HEK293 (cell line): Measurements from ENCODE around the gene CSK.

ENCODE experiments used
- CTCF ChIA-PET: fragments of 350-600 bp; formaldehyde crosslinking; extraction: SDS; loops from one replicate; lab custom pipeline; 2021; ENCODE audit warnings: antibody characterized with exemption; lab: Yijun Ruan, JAX
- POLR2A ChIA-PET: fragments of 300-600 bp; formaldehyde crosslinking; extraction: SDS; loops from one replicate; lab custom pipeline; 2020; ENCODE audit warnings: antibody characterized with exemption, inconsistent platforms; lab: Yijun Ruan, JAX
- H3K27ac ChIP-seq: fragments of 200-500 bp; sonication (Bioruptor generic); 2 replicates; pipeline ENCODE4 v1.5.1; 2014; ENCODE audit warnings: low read depth, low read length, control low read depth, inconsistent platforms; ENCODE audit errors: extremely low read depth
- H3K36me3 ChIP-seq, 2 experiments: fragments of 200-500 bp in 1 of 2; sonication (Bioruptor generic) in 1 of 2; 1 replicate in 1 of 2; 2 replicates in 1 of 2; pipeline ENCODE4 v1.5.1; 2014 to 2017; ENCODE audit warnings: inconsistent platforms in 2 of 2, low read length in 2 of 2; ENCODE audit not compliant: control insufficient read depth in 2 of 2, insufficient read depth in 1 of 2
- H3K4me1 ChIP-seq: fragments of 200-500 bp; sonication (Bioruptor generic); 2 replicates; pipeline ENCODE4 v1.5.1; 2014; ENCODE audit warnings: mild to moderate bottlenecking, low read length, inconsistent platforms; ENCODE audit not compliant: control insufficient read depth, insufficient read depth
- H3K4me3 ChIP-seq: 2 replicates; pipeline ENCODE4 v1.5.1; 2011; ENCODE audit warnings: low read depth, mild to moderate bottlenecking, control low read depth, low read length, moderate library complexity
- H3K9me3 ChIP-seq: fragments of 200-500 bp; sonication (Bioruptor generic); 2 replicates; pipeline ENCODE4 v1.5.1; 2014; ENCODE audit warnings: low read depth, low read length, inconsistent platforms; ENCODE audit not compliant: control insufficient read depth, insufficient read depth
- GLI4 ChIP-seq: fragments of 450-650 bp; formaldehyde crosslinking; IDR thresholded peaks from 2 replicates; pipeline ENCODE4 v1.5.1; 2016; ENCODE audit warnings: missing biosample characterization, missing genetic modification characterization
- GLIS2 ChIP-seq: fragments of 450-650 bp; formaldehyde crosslinking; IDR thresholded peaks from 2 replicates; pipeline ENCODE4 v1.5.1; 2016; ENCODE audit warnings: missing biosample characterization, missing genetic modification characterization
- KLF7 ChIP-seq: fragments of 450-650 bp; formaldehyde crosslinking; IDR thresholded peaks from 2 replicates; pipeline ENCODE4 v1.5.1; 2016; ENCODE audit warnings: missing biosample characterization, missing genetic modification characterization, borderline replicate concordance
- KLF8 ChIP-seq: fragments of 450-650 bp; formaldehyde crosslinking; IDR thresholded peaks from 2 replicates; pipeline ENCODE4 v1.5.1; 2016; ENCODE audit warnings: missing biosample characterization, missing genetic modification characterization
- KLF9 ChIP-seq: fragments of 450-650 bp; formaldehyde crosslinking; IDR thresholded peaks from 2 replicates; pipeline ENCODE4 v1.5.1; 2016; ENCODE audit warnings: missing biosample characterization, missing genetic modification characterization, low read depth
- PRDM10 ChIP-seq: fragments of 450-650 bp; formaldehyde crosslinking; IDR thresholded peaks from 2 replicates; pipeline ENCODE4 v1.5.1; 2016; ENCODE audit warnings: missing biosample characterization, missing genetic modification characterization
- REPIN1 ChIP-seq: fragments of 450-650 bp; formaldehyde crosslinking; IDR thresholded peaks from 2 replicates; pipeline ENCODE4 v1.5.1; 2017; ENCODE audit warnings: missing biosample characterization, missing genetic modification characterization, low read depth
- SALL2 ChIP-seq: fragments of 450-650 bp; formaldehyde crosslinking; IDR thresholded peaks from 2 replicates; pipeline ENCODE4 v1.5.0; 2017; ENCODE audit warnings: missing biosample characterization, mild to moderate bottlenecking, missing genetic modification characterization, borderline replicate concordance
- SP2 ChIP-seq: fragments of 450-650 bp; formaldehyde crosslinking; IDR thresholded peaks from 2 replicates; pipeline ENCODE4 v1.5.1; 2016; ENCODE audit warnings: missing biosample characterization, missing genetic modification characterization
- WT1 ChIP-seq: fragments of 450-650 bp; formaldehyde crosslinking; IDR thresholded peaks from 2 replicates; pipeline ENCODE4 v1.5.1; 2016; ENCODE audit warnings: missing biosample characterization, missing genetic modification characterization
- ZBTB17 ChIP-seq: fragments of 450-650 bp; formaldehyde crosslinking; IDR thresholded peaks from 2 replicates; pipeline ENCODE4 v1.5.1; 2016; ENCODE audit warnings: missing biosample characterization, missing genetic modification characterization
- ZBTB20 ChIP-seq: fragments of 450-650 bp; formaldehyde crosslinking; IDR thresholded peaks from 2 replicates; pipeline ENCODE4 v1.5.1; 2016; ENCODE audit warnings: missing biosample characterization, missing genetic modification characterization
- ZBTB26 ChIP-seq: fragments of 450-650 bp; formaldehyde crosslinking; optimal IDR thresholded peaks from 2 replicates; pipeline ENCODE3; 2016; ENCODE audit warnings: missing biosample characterization, mild to moderate bottlenecking, missing genetic modification characterization
- ZBTB8A ChIP-seq: fragments of 450-650 bp; formaldehyde crosslinking; IDR thresholded peaks from 2 replicates; pipeline ENCODE4 v1.5.1; 2016; ENCODE audit warnings: missing biosample characterization, missing genetic modification characterization
- ZFP3 ChIP-seq: fragments of 450-650 bp; formaldehyde crosslinking; IDR thresholded peaks from 2 replicates; pipeline ENCODE4 v1.5.1; 2016; ENCODE audit warnings: low read depth, missing biosample characterization, missing genetic modification characterization
- ZIC2 ChIP-seq: fragments of 450-650 bp; formaldehyde crosslinking; IDR thresholded peaks from 2 replicates; pipeline ENCODE4 v1.5.1; 2016; ENCODE audit warnings: missing biosample characterization, missing genetic modification characterization
- ZNF112 ChIP-seq: fragments of 450-650 bp; formaldehyde crosslinking; IDR thresholded peaks from 2 replicates; pipeline ENCODE4 v1.5.0; 2017; ENCODE audit warnings: missing biosample characterization, missing genetic modification characterization
- ZNF133 ChIP-seq: fragments of 450-650 bp; formaldehyde crosslinking; IDR thresholded peaks from 2 replicates; pipeline ENCODE4 v1.5.1; 2016; ENCODE audit warnings: missing biosample characterization, missing genetic modification characterization
- ZNF138 ChIP-seq: fragments of 450-650 bp; formaldehyde crosslinking; IDR thresholded peaks from 2 replicates; pipeline ENCODE4 v1.5.1; 2016; ENCODE audit warnings: missing biosample characterization, missing genetic modification characterization, borderline replicate concordance
- ZNF16 ChIP-seq: fragments of 450-650 bp; formaldehyde crosslinking; IDR thresholded peaks from 2 replicates; pipeline ENCODE4 v1.5.1; 2016; ENCODE audit warnings: low read depth, missing biosample characterization, missing genetic modification characterization
- ZNF398 ChIP-seq: fragments of 450-650 bp; formaldehyde crosslinking; IDR thresholded peaks from 2 replicates; pipeline ENCODE4 v1.5.1; 2017; ENCODE audit warnings: missing biosample characterization, missing genetic modification characterization
- ZNF423 ChIP-seq: fragments of 450-650 bp; formaldehyde crosslinking; IDR thresholded peaks from 2 replicates; pipeline ENCODE4 v1.5.1; 2016; ENCODE audit warnings: missing biosample characterization, missing genetic modification characterization
- ZNF501 ChIP-seq: fragments of 450-650 bp; formaldehyde crosslinking; IDR thresholded peaks from 2 replicates; pipeline ENCODE4 v1.5.1; 2016; ENCODE audit warnings: missing biosample characterization, missing genetic modification characterization
- ZNF600 ChIP-seq: fragments of 450-650 bp; formaldehyde crosslinking; IDR thresholded peaks from 2 replicates; pipeline ENCODE4 v1.5.1; 2016; ENCODE audit warnings: missing biosample characterization, missing genetic modification characterization
- ZNF660 ChIP-seq: fragments of 450-650 bp; IDR thresholded peaks from 2 replicates; pipeline ENCODE4 v1.5.1; 2018; ENCODE audit warnings: missing biosample characterization, mild to moderate bottlenecking, missing genetic modification characterization
- ZNF677 ChIP-seq: fragments of 450-650 bp; IDR thresholded peaks from 2 replicates; pipeline ENCODE4 v1.5.0; 2018; ENCODE audit warnings: missing biosample characterization, mild to moderate bottlenecking, missing genetic modification characterization, moderate library complexity
- ZNF76 ChIP-seq: fragments of 450-650 bp; formaldehyde crosslinking; IDR thresholded peaks from 2 replicates; pipeline ENCODE4; 2016; ENCODE audit warnings: low read depth, missing biosample characterization, missing genetic modification characterization, borderline replicate concordance
- ZNF837 ChIP-seq: fragments of 450-650 bp; formaldehyde crosslinking; IDR thresholded peaks from 2 replicates; pipeline ENCODE4 v1.5.1; 2016; ENCODE audit warnings: missing biosample characterization, missing genetic modification characterization
- ZXDB ChIP-seq: fragments of 450-650 bp; formaldehyde crosslinking; IDR thresholded peaks from 2 replicates; pipeline ENCODE4 v1.5.1; 2016; ENCODE audit warnings: missing biosample characterization, missing genetic modification characterization
- TF ChIP-seq, protein P1 (sequence below): fragments of 450-650 bp; formaldehyde crosslinking; IDR thresholded peaks from 2 replicates; pipeline ENCODE4 v1.5.1; 2016; ENCODE audit warnings: missing biosample characterization, missing genetic modification characterization

Gene CSK

DNA sequence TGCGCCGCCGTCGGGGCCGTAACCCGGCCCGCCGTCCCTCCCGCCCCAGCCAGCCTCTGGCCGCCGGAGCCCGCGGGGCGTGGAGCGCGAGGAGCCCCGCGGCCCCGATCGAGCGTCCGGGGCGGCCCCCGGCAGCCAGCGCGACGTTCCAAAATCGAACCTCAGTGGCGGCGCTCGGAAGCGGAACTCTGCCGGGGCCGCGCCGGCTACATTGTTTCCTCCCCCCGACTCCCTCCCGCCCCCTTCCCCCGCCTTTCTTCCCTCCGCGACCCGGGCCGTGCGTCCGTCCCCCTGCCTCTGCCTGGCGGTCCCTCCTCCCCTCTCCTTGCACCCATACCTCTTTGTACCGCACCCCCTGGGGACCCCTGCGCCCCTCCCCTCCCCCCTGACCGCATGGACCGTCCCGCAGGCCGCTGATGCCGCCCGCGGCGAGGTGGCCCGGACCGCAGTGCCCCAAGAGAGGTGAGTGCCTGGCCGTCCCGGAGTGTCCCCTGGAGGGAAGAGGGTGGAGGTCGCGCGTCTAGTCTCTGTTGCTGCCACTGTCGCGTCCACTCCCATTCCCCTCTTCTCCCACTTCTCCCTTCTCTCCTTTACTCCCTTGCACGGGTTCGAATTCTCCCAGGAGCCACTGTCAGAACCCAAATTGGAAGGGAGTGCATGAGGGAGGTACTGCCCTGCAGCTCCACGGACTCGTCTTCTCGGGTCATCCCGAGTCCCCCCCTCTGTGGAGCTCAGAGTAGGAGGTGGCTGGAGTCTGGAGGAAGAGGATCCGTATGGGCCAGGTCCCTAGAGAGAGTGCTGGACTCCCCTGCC, 585 bp downstream of the CSK start:
- no peaks in the 10 kb centered on the region for H3K9me3 ChIP-seq
- H3K36me3 ChIP-seq, result peaks cover 0 to 20% of the 10 kb centered on the region in 2 experiments; a peak in 1 of 3 replicates
- POLR2A ChIA-PET, result interaction anchor here (1.0 to 1.5 kb wide), 4 partner anchors 11 to 107 kb away, joined by 3 to 5 read pairs (median 3); partner anchors contain the start of gene MPI
- peaks cover 28% of the 10 kb centered on the region for H3K4me1 ChIP-seq
- CTCF ChIA-PET, result interaction anchor here (0.5 to 25.7 kb wide), 14 partner anchors 7 to 415 kb away, joined by 3 to 649 read pairs (median 4); partner anchors contain the start of gene CSK
- peak overlapping the region; percentile 95 for H3K27ac ChIP-seq
- peak overlapping the region; percentile 60 for H3K4me3 ChIP-seq
- TF ChIP-seq SP2 (tag by site-specific recombination) (peak; percentile 36), KLF7 (tag by site-specific recombination) (no peak), KLF8 (no peak), ZNF398 (tag by site-specific recombination) (peak; percentile 69), KLF9 (0 out of 2 replicates have a peak, but pooled peaks have one; percentile 14), REPIN1 (tag by site-specific recombination) (no peak), PRDM10 (tag by site-specific recombination) (0 out of 2 replicates have a peak, but pooled peaks have one; percentile 14), GLI4 (tag by site-specific recombination) (0 out of 2 replicates have a peak, but pooled peaks have one; percentile 33), GLIS2 (tag by site-specific recombination) (peak; percentile 58; the same call in 1 of the 2 replicates), ZFP3 (no peak), ZNF16 (tag by site-specific recombination) (no peak), ZBTB20 (tag by site-specific recombination) (peak; percentile 26; the same call in 1 of the 2 replicates), ZNF423 (tag by site-specific recombination) (peak; percentile 58), ZBTB17 (tag by site-specific recombination) (0 out of 2 replicates have a peak, but pooled peaks have one; percentile 26), ZNF138 (no peak), WT1 (peak; percentile 19; the same call in 1 of the 2 replicates), ZNF133 (no peak), ZXDB (tag by site-specific recombination) (0 out of 2 replicates have a peak, but pooled peaks have one; percentile 17), ZNF677 (0 out of 2 replicates have a peak, but pooled peaks have one; percentile 19), ZNF76 (peak; percentile 68; the same call in 1 of the 2 replicates), ZNF112 (tag by site-specific recombination) (no peak), ZIC2 (tag by site-specific recombination) (peak; percentile 69), ZNF501 (no peak), ZBTB26 (tag by site-specific recombination) (peak; percentile 52), ZNF660 (tag by site-specific recombination) (no peak), SALL2 (tag by site-specific recombination) (no peak), ZNF837 (tag by site-specific recombination) (no peak), ZBTB8A (no peak), ZNF600 (tag by site-specific recombination) (peak; percentile 18)
- TF ChIP-seq, protein P1, sequence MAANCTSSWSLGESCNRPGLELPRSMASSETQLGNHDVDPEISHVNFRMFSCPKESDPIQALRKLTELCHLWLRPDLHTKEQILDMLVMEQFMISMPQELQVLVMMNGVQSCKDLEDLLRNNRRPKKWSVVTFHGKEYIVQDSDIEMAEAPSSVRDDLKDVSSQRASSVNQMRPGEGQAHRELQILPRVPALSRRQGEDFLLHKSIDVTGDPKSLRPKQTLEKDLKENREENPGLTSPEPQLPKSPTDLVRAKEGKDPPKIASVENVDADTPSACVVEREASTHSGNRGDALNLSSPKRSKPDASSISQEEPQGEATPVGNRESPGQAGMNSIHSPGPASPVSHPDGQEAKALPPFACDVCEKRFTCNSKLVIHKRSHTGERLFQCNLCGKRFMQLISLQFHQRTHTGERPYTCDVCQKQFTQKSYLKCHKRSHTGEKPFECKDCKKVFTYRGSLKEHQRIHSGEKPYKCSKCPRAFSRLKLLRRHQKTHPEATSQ (tag by site-specific recombination), result peak; percentile 11; the same call in 1 of the 2 replicates
